B cell (primary cell): ENCODE measurements around the gene POM121. TPM values are rescaled to one million over a fixed set of nuclear protein-coding genes. Genes with fewer than 3 reads are reported as not detected.
"Not testable (repeated sequence)": the region's sequence is repeated elsewhere in the genome, so short reads cannot be mapped to it uniquely, and the experiment has no call there.

ENCODE experiments used
- ATAC-seq: fragments of 200-7000 bp; cut with Tn5 transposase; one replicate; pipeline ENCODE4 v1.10.0; 2021; ENCODE audit warnings: low read depth, mild to moderate bottlenecking, moderate number of reproducible peaks, moderate library complexity
- CTCF ChIA-PET: fragments of 350-600 bp; sonication (Branson Sonifier 250); formaldehyde crosslinking; loops from one replicate; lab custom pipeline; 2021; ENCODE audit warnings: antibody characterized with exemption, inconsistent platforms; lab: Charles Lee
- POLR2A ChIA-PET: fragments of 350-600 bp; sonication (Branson Sonifier 250); formaldehyde crosslinking; loops from one replicate; lab custom pipeline; 2021; ENCODE audit warnings: antibody characterized with exemption; lab: Charles Lee
- DNase-seq: peaks from one replicate; pipeline ENCODE4 v3.0.0; 2013
- H2AFZ ChIP-seq: 2 replicates; pipeline ENCODE4 v1.6.1; 2012; ENCODE audit warnings: mild to moderate bottlenecking, low read depth, low read length; ENCODE audit not compliant: insufficient read depth, poor library complexity, severe bottlenecking
- H3K27ac ChIP-seq, 2 donors: 1 replicate in 1 of 2; 2 replicates in 1 of 2; pipeline ENCODE4 v1.5.1; 2012 to 2013; ENCODE audit warnings: low read length in 2 of 2, mild to moderate bottlenecking in 2 of 2, moderate library complexity in 1 of 2
- H3K27me3 ChIP-seq, 4 experiments: fragments of 200-600 bp in 1 of 4; sonication (generic) in 1 of 4; replicated peaks in 1 of 4; 1 replicate in 2 of 4; 2 replicates in 2 of 4; pipeline versions ENCODE4 v1.6.1 to v1.7.0; 2013 to 2016; ENCODE audit warnings: low read length in 3 of 4, mild to moderate bottlenecking in 2 of 4, mixed read lengths in 1 of 4, moderate library complexity in 1 of 4; ENCODE audit not compliant: insufficient read depth in 4 of 4, control insufficient read depth in 3 of 4; ENCODE audit errors: control extremely low read depth in 1 of 4
- H3K36me3 ChIP-seq, 2 experiments: replicated peaks in 1 of 2; 1 replicate in 1 of 2; 2 replicates in 1 of 2; pipeline versions ENCODE4 v1.6.1 to v1.7.1; 2013; ENCODE audit warnings: low read length in 1 of 2; ENCODE audit not compliant: insufficient read depth in 2 of 2, control insufficient read depth in 1 of 2; ENCODE audit errors: control extremely low read depth in 1 of 2, extremely low read depth in 1 of 2
- H3K4me1 ChIP-seq, 2 donors: fragments of 200-600 bp in 1 of 2; sonication (generic) in 1 of 2; 1 replicate in 1 of 2; 2 replicates in 1 of 2; pipeline versions ENCODE4 v1.5.1 to v1.6.1; 2013 to 2017; ENCODE audit warnings: low read length in 2 of 2; ENCODE audit not compliant: control insufficient read depth in 2 of 2, insufficient read depth in 2 of 2
- H3K4me2 ChIP-seq: replicated peaks from 2 replicates; pipeline ENCODE3; 2012; ENCODE audit warnings: mild to moderate bottlenecking, low read depth, low read length; ENCODE audit not compliant: poor library complexity, severe bottlenecking
- H3K4me3 ChIP-seq, 5 experiments: fragments of 200-600 bp in 1 of 5; sonication (generic) in 1 of 5; 1 replicate in 3 of 5; 2 replicates in 2 of 5; pipeline versions ENCODE4 v1.5.1 to v1.7.0; 2011 to 2016; ENCODE audit warnings: low read length in 4 of 5, mild to moderate bottlenecking in 4 of 5, low read depth in 2 of 5, control low read depth in 1 of 5, moderate library complexity in 1 of 5; ENCODE audit not compliant: insufficient read depth in 1 of 5; ENCODE audit errors: control extremely low read depth in 1 of 5, extremely low read depth in 1 of 5
- H3K79me2 ChIP-seq: fragments of 200-600 bp; sonication (generic); one replicate; pipeline ENCODE4 v1.6.0; 2016; ENCODE audit warnings: low read length; ENCODE audit not compliant: control insufficient read depth, insufficient read depth
- H3K9ac ChIP-seq: fragments of 200-600 bp; sonication (generic); 2 replicates; pipeline ENCODE4 v1.6.1; 2017; ENCODE audit warnings: mild to moderate bottlenecking, low read length, moderate library complexity
- H3K9me3 ChIP-seq, 3 donors: one replicate each; pipeline versions ENCODE4 v1.6.1 to v1.7.1; 2013; ENCODE audit warnings: low read length in 2 of 3; ENCODE audit not compliant: control insufficient read depth in 2 of 3, insufficient read depth in 1 of 3; ENCODE audit errors: control extremely low read depth in 1 of 3
- H4K20me1 ChIP-seq: 2 replicates; pipeline ENCODE4 v1.6.0; 2012; ENCODE audit warnings: mild to moderate bottlenecking, low read length; ENCODE audit not compliant: insufficient read depth, control insufficient read depth, poor library complexity, severe bottlenecking
- H3K27ac Mint-ChIP-seq: one replicate; pipeline ENCODE4 v1.8.0; 2021; ENCODE audit warnings: mixed read lengths
- H3K27me3 Mint-ChIP-seq: one replicate; pipeline ENCODE4 v1.8.0; 2021; ENCODE audit warnings: mixed read lengths
- H3K4me1 Mint-ChIP-seq: one replicate; pipeline ENCODE4 v1.8.0; 2021; ENCODE audit warnings: mixed read lengths
- H3K4me3 Mint-ChIP-seq: one replicate; pipeline ENCODE4 v1.8.0; 2021; ENCODE audit warnings: mixed read lengths
- H3K9me3 Mint-ChIP-seq: one replicate; pipeline ENCODE4 v1.8.0; 2022; ENCODE audit warnings: mixed read lengths; ENCODE audit not compliant: insufficient read depth
- WGBS: methylation state at CpG from one replicate; pipeline ENCODE4 v1.1.5; 2013; ENCODE audit warnings: missing lambda C conversion rate; ENCODE audit not compliant: insufficient coverage; 5-methylcytosine and 5-hydroxymethylcytosine counted together
- intact Hi-C: fragments of 100-400 bp; cut with micrococcal nuclease; formaldehyde crosslinking; loops from one replicate; pipeline ENCODE4 v1.10.0; 2022
- polyA plus RNA-seq: library from polyadenylated mRNA; depleted of rRNA; stranded (reverse); fragments of >200 nt; gene quantifications from 2 replicates; pipeline ENCODE4 v1.2.3, GENCODE V29; 2012
- total RNA-seq, 2 donors: library from RNA; stranded (reverse); fragments of 120-200 nt in 1 of 2; gene quantifications; 1 replicate in 1 of 2; 2 replicates in 1 of 2; pipeline versions ENCODE4 v1.2.3 to v1.2.4, GENCODE V29; 2013 to 2022

Gene POM121
- total and polyA plus RNA-seq, 2 donors (not counting 1 experiment from before 2014, with no cell fraction given): 25.0 to 57.9 TPM

DNA sequence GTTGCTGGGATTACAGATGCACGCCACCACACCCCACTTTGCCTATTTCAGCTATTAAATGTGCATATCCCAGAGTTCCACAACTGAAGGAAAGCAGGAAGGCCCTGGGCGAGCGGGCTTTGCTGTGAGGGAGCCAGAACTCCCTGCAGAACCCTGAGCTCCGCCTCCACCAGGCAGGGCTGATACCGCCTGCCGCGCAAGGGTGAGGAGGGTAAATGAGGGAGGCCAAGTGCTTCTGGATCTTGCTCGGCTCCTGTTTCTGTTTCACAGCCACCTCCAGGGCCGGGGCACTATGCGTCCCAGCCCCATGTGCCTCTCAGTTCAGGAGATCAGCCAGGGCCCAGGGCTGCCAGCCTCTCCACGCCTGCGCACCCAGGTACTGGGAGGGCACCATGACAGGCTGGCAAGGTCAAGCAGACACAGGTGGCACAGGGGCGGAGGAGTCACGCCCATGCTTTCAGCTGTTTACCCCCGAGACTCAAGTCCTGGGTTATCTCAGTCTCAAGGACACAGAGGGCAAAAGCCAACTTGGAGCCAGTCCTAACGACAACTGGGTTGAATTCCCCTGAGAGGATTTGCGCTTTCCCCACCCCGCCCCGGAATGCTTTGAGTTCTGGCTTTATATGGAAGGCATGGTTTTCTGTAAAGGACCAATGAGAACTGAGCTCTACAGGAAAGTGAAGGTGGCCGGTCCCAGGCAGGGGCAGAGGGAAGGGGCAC is 35.9 kb downstream of the POM121 start:
- H3K27ac Mint-ChIP-seq, ATAC-seq, H3K36me3 ChIP-seq, H3K79me2 ChIP-seq, H3K27me3 ChIP-seq, H3K9me3 ChIP-seq, H3K27me3 Mint-ChIP-seq, H3K4me3 ChIP-seq, intact Hi-C loops, H3K4me1 Mint-ChIP-seq, H3K9me3 Mint-ChIP-seq, H4K20me1 ChIP-seq, H2AFZ ChIP-seq, POLR2A ChIA-PET, CTCF ChIA-PET, H3K4me2 ChIP-seq, H3K4me1 ChIP-seq, H3K9ac ChIP-seq, DNase-seq, H3K27ac ChIP-seq, H3K4me3 Mint-ChIP-seq: not testable (repeated sequence)
- no CpG with 5 or more reads among the region's 20 CpGs for WGBS

DNA sequence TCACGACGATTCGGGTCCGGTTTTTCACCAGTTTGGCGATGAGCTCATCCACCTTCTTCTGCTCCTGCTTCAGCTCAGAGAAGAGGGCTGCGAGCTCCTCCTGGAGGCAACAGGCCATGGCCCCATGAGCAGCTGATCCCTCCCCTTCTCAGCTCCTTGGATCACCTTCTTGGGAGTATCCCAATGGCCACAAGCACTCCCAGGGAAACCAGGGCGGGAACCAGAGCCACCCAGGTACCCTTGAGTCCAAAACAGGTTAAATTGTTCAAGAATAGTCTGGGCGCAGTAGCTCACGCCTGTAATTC is 36.4 kb downstream of the POM121 start:
- H3K79me2 ChIP-seq, intact Hi-C loops, H3K4me2 ChIP-seq, H3K4me1 Mint-ChIP-seq, H3K9me3 Mint-ChIP-seq, H3K27me3 ChIP-seq, POLR2A ChIA-PET, H4K20me1 ChIP-seq, DNase-seq, CTCF ChIA-PET, H3K4me1 ChIP-seq, H3K27me3 Mint-ChIP-seq, H3K9ac ChIP-seq, H2AFZ ChIP-seq, H3K4me3 Mint-ChIP-seq, H3K27ac Mint-ChIP-seq, ATAC-seq, H3K9me3 ChIP-seq, H3K36me3 ChIP-seq, H3K4me3 ChIP-seq, H3K27ac ChIP-seq: not testable (repeated sequence)
- WGBS: no CpG with 5 or more reads among the region's 9 CpGs

DNA sequence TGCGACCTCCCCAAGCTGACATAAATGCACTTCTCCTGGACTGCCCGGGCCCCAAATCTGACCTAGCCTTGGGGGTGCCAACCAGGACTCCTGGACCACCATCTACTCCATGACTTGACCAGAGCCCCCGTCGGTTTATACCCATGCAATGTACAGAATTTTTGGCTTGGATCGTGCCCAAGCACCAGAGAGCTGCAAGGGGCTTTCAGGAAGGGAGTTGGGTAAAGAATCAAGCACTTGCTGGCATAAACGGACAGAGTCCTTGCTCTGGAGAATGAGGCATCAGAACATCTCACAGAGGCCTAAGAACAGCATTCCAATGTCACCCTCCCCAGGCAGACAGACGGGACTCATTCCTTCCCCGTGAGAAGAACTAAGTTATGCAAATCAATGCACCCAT is 38.2 kb downstream of the POM121 start:
- H3K9me3 ChIP-seq, H3K4me3 Mint-ChIP-seq, ATAC-seq, intact Hi-C loops, H4K20me1 ChIP-seq, H3K4me2 ChIP-seq, H3K36me3 ChIP-seq, H2AFZ ChIP-seq, H3K4me1 Mint-ChIP-seq, H3K9me3 Mint-ChIP-seq, H3K4me3 ChIP-seq, H3K27me3 Mint-ChIP-seq, H3K4me1 ChIP-seq, H3K9ac ChIP-seq, H3K27ac ChIP-seq, H3K27me3 ChIP-seq, CTCF ChIA-PET, DNase-seq, H3K79me2 ChIP-seq, H3K27ac Mint-ChIP-seq, POLR2A ChIA-PET: not testable (repeated sequence)
- no CpG with 5 or more reads among the region's 8 CpGs for WGBS

DNA sequence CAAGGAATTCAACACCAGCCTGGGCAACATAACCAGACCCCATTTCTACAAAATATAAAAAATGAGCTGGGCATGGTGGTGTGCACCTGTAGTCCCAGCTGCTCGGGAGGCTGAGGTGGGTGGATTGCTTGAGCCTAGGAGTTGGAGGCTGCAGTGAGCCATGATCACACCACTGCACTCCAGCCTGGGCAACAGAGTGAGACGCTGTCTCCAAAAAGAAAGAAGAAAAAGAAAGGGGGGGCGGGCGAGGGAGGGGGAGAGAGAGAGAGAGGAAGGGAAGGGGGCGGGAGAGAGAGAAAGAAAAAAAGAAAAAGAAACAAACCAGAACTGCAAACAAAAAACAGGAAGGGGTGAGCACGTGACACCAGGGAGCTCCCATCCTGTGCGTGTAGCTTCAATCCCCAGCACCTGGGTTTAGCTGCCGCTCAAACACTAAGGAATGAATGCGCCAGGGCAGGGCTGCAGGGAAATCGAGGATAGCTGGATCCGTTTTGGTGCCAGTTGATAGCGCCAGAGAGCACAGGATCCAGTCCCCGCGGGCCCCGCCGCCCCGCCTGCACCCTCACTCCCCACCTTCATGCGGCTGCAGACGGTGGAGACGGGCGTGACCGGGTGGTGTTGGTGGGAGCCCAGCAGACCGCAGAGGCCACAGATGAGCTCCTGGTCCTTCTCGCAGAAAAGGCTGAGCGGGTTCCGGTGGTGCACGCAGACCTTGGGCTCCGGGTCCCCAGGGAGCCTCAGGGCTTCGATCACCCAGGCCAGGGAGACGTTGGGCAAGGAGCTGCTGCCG is 40.5 kb downstream of the POM121 start:
- H3K4me1 ChIP-seq, H3K9me3 Mint-ChIP-seq, CTCF ChIA-PET, POLR2A ChIA-PET, H3K36me3 ChIP-seq, H3K9me3 ChIP-seq, intact Hi-C loops, DNase-seq, H2AFZ ChIP-seq, H3K79me2 ChIP-seq, H3K4me3 Mint-ChIP-seq, H3K27ac Mint-ChIP-seq, H3K27me3 Mint-ChIP-seq, H3K4me3 ChIP-seq, H3K9ac ChIP-seq, H3K27ac ChIP-seq, H3K4me2 ChIP-seq, H3K27me3 ChIP-seq, H3K4me1 Mint-ChIP-seq, H4K20me1 ChIP-seq: not testable (repeated sequence)
- WGBS: no CpG with 5 or more reads among the region's 31 CpGs
- peak; percentile 70 for ATAC-seq
